ENCODE data around the gene SELENOV.
A peak's percentile ranks its signal among the peaks of the same experiment; 100 is the strongest.

SELENOV gene

DNA sequence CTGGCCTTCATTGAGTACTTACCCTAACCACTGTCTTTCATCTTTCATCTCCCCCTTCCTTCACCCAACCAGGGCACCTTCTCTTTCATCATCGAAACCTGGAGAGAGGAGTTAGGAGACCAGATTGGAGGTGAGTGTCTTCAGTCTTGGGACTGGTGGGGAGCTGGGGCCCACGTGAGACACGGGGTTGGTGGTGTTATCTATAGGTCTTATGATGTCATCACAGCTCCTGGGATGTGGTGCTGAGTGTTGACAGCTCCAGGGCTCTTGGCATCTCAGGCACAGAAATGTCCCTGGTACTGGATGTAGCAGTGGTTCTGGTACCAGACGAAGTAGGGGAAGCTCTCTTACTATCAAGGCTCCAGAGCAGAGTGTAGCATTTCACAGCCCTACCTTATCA, 14.4 kb upstream of the SELENOV start (continued):
- TF ChIP-seq, protein P1, sequence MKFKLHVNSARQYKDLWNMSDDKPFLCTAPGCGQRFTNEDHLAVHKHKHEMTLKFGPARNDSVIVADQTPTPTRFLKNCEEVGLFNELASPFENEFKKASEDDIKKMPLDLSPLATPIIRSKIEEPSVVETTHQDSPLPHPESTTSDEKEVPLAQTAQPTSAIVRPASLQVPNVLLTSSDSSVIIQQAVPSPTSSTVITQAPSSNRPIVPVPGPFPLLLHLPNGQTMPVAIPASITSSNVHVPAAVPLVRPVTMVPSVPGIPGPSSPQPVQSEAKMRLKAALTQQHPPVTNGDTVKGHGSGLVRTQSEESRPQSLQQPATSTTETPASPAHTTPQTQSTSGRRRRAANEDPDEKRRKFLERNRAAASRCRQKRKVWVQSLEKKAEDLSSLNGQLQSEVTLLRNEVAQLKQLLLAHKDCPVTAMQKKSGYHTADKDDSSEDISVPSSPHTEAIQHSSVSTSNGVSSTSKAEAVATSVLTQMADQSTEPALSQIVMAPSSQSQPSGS (tag by site-specific recombination; IDR thresholded peaks at IDR 0.05; ENCODE audit: low read depth) = peak; percentile 84
- TF ChIP-seq KLF9 (tag by site-specific recombination; IDR thresholded peaks at IDR 0.05; ENCODE audit: low read depth) (no peak), ZNF776 (tag by site-specific recombination; IDR thresholded peaks at IDR 0.05; ENCODE audit: borderline replicate concordance) (no peak), ZNF266 (tag by site-specific recombination; IDR thresholded peaks at IDR 0.05; ENCODE audit: low read depth) (no peak), ZNF629 (tag by site-specific recombination; IDR thresholded peaks at IDR 0.05) (peak; percentile 81)
- TF ChIP-seq, protein P2, sequence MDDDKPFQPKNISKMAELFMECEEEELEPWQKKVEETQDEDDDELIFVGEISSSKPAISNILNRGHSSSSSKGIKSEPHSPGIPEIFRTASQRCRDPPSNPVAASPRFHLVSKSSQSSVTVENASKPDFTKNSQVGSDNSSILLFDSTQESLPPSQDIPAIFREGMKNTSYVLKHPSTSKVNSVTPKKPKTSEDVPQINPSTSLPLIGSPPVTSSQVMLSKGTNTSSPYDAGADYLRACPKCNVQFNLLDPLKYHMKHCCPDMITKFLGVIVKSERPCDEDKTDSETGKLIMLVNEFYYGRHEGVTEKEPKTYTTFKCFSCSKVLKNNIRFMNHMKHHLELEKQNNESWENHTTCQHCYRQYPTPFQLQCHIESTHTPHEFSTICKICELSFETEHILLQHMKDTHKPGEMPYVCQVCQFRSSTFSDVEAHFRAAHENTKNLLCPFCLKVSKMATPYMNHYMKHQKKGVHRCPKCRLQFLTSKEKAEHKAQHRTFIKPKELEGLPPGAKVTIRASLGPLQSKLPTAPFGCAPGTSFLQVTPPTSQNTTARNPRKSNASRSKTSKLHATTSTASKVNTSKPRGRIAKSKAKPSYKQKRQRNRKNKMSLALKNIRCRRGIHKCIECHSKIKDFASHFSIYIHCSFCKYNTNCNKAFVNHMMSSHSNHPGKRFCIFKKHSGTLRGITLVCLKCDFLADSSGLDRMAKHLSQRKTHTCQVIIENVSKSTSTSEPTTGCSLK (tag by site-specific recombination; IDR thresholded peaks at IDR 0.05) = no peak
- TF ChIP-seq, protein P3, sequence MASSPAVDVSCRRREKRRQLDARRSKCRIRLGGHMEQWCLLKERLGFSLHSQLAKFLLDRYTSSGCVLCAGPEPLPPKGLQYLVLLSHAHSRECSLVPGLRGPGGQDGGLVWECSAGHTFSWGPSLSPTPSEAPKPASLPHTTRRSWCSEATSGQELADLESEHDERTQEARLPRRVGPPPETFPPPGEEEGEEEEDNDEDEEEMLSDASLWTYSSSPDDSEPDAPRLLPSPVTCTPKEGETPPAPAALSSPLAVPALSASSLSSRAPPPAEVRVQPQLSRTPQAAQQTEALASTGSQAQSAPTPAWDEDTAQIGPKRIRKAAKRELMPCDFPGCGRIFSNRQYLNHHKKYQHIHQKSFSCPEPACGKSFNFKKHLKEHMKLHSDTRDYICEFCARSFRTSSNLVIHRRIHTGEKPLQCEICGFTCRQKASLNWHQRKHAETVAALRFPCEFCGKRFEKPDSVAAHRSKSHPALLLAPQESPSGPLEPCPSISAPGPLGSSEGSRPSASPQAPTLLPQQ (tag by site-specific recombination; IDR thresholded peaks at IDR 0.05) = peak; percentile 93

DNA sequence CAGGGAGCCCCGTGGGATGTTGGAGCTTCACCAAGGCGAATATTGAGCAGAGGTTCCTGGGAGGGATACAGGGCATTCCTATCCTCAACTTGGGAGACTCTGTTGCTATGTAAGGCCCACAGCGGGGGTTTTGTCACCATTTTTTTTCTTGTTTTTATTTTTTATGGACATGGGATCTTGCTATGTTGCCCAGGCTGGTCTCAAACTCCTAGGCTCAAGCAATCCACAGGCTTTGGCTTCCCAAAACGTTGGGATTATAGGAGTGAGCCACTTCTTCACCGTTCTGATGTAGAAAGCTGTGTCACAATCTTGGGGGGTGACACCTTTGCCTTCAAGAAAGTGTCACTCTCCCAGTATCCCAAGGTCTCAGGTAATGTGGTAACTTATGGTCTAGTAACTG, 13.6 kb upstream of the SELENOV start:
- Histone ChIP-seq H3K9me3 (ENCODE audit: control insufficient read depth, insufficient read depth, low read depth, low read length) (peaks cover 2% of the 10 kb centered on the region), H3K27ac (ENCODE audit: extremely low read depth, low read depth, low read length) (no peak overlapping the region), H3K4me3 (ENCODE audit: low read depth, low read length) (no peak overlapping the region), H3K36me3 (ENCODE audit: control insufficient read depth in 2 of 2, insufficient read depth in 1 of 2, low read length in 2 of 2) (no peaks in the 10 kb centered on the region; a peak in 1 of 3 replicates), H3K4me1 (ENCODE audit: control insufficient read depth, insufficient read depth, low read length) (peaks cover 16% of the 10 kb centered on the region)
- CTCF ChIA-PET = interaction anchor here (0.6 to 4.9 kb wide), 8 partner anchors 8 to 590 kb away, joined by 3 to 59 read pairs (median 4); partner anchors contain the start of genes EID2B, SELENOV and ZNF780A
- POLR2A ChIA-PET = interaction anchor here (0.6 to 1.5 kb wide), 6 partner anchors 8 to 70 kb away, joined by 3 to 9 read pairs (median 4); partner anchors contain the start of genes RPS16, SUPT5H and TIMM50
- TF ChIP-seq ZNF391 (tag by site-specific recombination; IDR thresholded peaks at IDR 0.05; ENCODE audit: borderline replicate concordance, low read depth) (no peak), ZNF121 (tag by site-specific recombination; IDR thresholded peaks at IDR 0.05) (peak; percentile 98), ZNF521 (tag by site-specific recombination; IDR thresholded peaks at IDR 0.05) (no peak), ZBTB10 (tag by site-specific recombination; IDR thresholded peaks at IDR 0.05) (no peak)

DNA sequence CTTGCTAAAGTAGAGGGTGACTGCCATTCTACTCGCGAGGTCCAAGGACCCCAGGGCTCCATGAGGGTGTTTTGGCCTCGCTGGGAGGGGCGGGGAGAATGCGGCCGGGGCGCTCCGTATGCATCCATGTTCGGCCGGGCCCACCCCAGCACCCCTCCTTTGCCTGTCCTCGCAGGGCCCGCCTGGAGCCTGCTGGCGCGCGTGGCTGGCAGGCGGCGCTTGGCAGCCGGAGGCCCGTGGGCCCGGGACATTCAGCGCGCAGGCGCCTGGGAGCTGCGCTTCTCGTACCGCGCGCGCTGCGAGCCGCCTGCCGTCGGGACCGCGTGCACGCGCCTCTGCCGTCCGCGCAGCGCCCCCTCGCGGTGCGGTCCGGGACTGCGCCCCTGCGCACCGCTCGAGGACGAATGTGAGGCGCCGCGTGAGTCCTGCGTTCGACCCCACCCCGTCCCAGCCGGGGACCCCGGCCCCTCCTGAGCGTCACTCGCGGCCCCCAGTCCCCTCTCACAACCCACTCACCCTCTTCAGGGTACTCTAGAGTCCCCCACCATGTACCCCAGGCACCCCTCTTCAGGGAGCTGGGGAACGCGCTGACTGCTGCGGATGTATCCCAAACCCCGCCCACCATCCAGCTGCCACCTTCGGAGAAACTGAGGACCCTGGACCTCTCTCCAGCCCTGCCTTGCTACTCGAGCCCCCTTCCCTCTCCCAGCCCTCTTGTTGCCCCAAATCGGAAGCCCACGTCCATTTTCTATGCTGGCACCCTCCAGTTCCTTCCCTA, 12.1 kb upstream of the SELENOV start:
- ChIA-PET CTCF (interaction anchor here (0.6 to 2.3 kb wide), 45 partner anchors 8 to 672 kb away, joined by 3 to 42 read pairs (median 6); partner anchors contain the start of genes EID2B, PAF1, PAK4 and PLEKHG2), POLR2A (interaction anchor here (0.7 to 1.4 kb wide), 4 partner anchors 11 to 112 kb away, joined by 3 to 6 read pairs (median 4); partner anchors contain the start of genes MED29, PAF1, RPS16 and TIMM50)
- peaks cover 6% of the 10 kb centered on the region for H3K9me3 ChIP-seq (ENCODE audit: control insufficient read depth, insufficient read depth, low read depth, low read length)
- TF ChIP-seq, protein P3 (tag by site-specific recombination; IDR thresholded peaks at IDR 0.05) = peak; percentile 98
- TF ChIP-seq, protein P4, sequence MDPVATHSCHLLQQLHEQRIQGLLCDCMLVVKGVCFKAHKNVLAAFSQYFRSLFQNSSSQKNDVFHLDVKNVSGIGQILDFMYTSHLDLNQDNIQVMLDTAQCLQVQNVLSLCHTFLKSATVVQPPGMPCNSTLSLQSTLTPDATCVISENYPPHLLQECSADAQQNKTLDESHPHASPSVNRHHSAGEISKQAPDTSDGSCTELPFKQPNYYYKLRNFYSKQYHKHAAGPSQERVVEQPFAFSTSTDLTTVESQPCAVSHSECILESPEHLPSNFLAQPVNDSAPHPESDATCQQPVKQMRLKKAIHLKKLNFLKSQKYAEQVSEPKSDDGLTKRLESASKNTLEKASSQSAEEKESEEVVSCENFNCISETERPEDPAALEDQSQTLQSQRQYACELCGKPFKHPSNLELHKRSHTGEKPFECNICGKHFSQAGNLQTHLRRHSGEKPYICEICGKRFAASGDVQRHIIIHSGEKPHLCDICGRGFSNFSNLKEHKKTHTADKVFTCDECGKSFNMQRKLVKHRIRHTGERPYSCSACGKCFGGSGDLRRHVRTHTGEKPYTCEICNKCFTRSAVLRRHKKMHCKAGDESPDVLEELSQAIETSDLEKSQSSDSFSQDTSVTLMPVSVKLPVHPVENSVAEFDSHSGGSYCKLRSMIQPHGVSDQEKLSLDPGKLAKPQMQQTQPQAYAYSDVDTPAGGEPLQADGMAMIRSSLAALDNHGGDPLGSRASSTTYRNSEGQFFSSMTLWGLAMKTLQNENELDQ (tag by site-specific recombination; IDR thresholded peaks at IDR 0.05; ENCODE audit: low read depth) = no peak
- TF ChIP-seq ZNF335 (tag by site-specific recombination; conservative IDR thresholded peaks at IDR 0.05) (peak; percentile 93), CTCF (tag by site-specific recombination; IDR thresholded peaks at IDR 0.05) (peak; percentile 71), ZNF624 (tag by site-specific recombination; IDR thresholded peaks at IDR 0.05) (no peak)

More for the DNA sequence above, 12.1 kb upstream of the SELENOV start:
- Histone ChIP-seq H3K4me1 (ENCODE audit: control insufficient read depth, insufficient read depth, low read length) (peaks cover 19% of the 10 kb centered on the region), H3K36me3 (ENCODE audit: control insufficient read depth in 2 of 2, insufficient read depth in 1 of 2, low read length in 2 of 2) (no peaks in the 10 kb centered on the region), H3K27ac (ENCODE audit: extremely low read depth, low read depth, low read length) (no peak overlapping the region), H3K4me3 (ENCODE audit: low read depth, low read length) (no peak overlapping the region)
